GM21723 (cell line): Measurements from ENCODE around the gene MTREX.
A peak's percentile ranks its signal among the peaks of the same experiment; 100 is the strongest.

Experiments
- ATAC-seq: cut with Tn5 transposase; IDR thresholded peaks from one replicate; pipeline ENCODE4 v1.9.1; 2021; ENCODE audit warnings: mild to moderate bottlenecking, moderate library complexity; ENCODE audit not compliant: unreplicated experiment

Gene MTREX

DNA sequence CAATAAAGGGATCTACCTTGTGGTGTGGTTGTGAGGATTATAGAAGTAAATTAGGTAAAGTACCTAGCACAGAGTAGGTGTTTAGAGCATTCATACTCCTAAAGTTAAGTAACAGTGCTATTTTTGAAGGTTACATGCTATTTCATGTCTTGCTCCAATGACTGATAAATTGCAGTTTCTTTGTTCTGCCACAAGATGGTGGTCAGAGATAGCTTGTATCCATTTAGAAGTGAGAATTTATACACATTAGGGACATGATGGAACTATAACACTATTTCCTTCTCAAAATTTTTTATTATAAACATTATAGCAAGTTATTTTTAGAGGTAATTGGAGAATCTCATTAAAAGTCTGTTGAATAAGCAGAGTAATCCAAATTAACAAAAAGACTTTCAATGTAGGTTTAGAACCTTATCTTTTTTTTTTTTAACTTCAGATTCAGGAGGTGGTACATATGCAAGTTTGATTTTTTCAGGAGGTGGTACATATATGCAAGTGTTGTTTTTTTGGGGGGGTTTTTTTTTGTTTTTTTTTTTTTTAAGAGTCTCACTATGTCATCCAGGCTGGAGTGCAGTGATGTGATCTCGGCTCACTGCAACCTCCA lies 17.1 kb downstream of the MTREX start:
- no peak for ATAC-seq

DNA sequence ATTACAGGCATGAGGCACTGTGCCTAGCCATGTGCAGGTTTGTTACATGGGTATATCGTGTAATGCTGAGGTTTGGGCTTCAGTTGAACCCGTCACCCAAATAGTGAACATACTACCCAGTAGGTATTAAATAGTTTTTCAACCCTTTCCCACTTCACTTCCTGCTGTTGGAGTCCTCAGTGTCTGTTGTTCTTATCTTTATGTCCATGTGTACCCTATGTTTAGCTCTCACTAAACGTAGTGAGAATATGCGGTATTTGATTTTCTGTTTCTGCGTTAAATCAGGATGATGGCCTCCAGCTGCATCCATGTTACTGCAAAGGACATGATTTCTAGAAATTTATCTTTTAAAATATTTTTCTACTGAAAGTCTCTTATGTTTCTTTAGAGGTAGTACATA lies 17.8 kb downstream of the MTREX start:
- ATAC-seq = no peak

DNA sequence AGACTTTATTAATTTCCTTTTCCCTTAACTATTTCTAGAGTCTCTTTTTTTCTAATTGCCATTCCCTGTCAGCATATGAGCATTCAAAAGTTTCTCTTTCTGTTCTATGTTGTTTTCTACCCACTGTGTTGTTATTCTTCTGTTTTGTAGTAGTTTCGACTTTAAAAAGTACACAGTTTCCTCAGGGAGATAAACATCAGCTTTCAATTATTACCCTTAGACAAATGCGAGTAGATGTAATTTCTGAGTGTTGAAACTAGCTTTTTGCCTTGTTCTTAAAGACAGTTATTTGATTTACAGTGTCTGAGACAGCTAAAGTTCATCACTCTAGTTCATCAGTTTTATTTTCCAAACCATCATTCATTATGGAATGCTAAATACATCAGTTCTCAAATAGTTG lies 19.5 kb downstream of the MTREX start:
- ATAC-seq = no peak

DNA sequence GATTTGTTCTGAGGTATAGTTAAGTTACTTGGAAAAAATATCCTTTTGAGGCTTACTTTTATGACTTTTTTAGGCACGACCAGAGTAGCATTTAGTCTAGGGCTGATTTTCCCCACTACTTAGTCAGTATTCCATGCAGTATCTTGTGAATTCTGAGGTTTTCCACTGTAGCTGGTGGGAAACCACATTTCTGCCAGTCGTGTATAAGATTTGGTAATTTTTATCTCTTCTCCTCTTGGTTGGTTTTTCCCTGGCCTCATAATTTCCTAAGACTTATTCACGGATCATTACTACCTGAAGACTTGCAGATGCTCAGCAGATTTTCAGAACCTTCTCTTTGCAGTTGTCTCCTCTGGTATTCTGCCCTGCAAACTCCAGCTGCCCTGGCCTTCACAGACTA lies 23.5 kb downstream of the MTREX start:
- no peak for ATAC-seq

DNA sequence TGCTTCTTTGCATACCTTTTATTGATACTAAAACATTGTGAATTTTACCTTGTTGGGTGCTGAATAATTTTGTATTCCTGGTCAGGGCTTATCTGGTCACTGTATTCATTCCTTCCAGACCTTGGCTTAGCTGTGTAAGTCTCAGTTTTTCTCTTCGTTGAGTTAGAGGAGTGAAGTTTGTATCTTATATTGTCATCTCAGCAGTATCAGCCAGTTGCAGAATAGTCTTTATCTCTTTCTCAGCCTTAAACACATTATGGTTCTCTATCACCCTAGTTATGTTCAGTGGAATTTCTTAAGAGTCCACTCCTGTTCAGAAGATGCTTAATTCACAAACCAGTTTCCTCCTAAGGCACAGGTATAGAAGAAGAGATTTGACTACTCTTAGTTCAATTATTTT lies 25.2 kb downstream of the MTREX start:
- ATAC-seq = no peak

DNA sequence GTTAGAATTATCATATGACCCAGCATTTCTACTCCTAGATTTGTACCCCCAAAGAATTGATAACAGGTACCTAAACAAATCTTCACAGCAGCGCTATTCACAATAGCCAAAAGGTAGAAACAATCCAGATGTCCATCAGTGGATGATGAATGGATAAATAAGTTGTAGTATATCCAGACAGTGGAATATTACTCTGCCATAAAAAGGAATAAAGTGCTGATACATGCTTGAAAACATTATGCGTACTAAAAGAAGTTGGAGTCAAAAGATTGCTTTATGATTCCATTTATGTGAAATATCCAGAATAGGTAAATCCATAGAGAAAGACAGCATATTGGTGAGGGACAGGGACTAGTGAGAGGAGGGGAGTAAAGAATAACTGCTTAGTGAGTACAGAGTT lies 26.0 kb downstream of the MTREX start:
- ATAC-seq = no peak

DNA sequence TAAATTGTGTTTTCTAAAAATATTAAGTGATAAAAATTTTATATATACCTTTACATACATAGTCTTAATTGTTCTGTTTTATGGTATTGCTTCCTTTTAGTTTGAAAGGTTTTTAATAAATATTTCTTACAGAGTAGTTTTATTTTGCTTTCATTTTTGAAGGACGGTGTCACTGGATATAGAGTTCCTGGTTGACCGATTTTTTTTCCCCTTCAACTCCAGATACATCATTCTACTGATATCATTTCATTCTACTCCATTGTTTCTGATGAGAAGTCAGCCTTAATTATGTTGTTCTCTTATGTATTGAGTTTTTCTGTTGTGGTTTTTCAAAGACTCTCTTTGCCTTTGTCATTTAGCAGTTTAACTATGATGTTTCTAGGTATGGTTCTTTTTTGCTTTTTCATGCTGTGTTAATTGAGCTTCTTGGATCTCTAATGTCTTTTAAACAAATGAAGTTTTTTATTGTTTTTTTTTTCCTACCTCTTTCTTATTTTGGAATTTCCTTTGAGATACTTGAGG lies 30.4 kb downstream of the MTREX start:
- no peak for ATAC-seq

DNA sequence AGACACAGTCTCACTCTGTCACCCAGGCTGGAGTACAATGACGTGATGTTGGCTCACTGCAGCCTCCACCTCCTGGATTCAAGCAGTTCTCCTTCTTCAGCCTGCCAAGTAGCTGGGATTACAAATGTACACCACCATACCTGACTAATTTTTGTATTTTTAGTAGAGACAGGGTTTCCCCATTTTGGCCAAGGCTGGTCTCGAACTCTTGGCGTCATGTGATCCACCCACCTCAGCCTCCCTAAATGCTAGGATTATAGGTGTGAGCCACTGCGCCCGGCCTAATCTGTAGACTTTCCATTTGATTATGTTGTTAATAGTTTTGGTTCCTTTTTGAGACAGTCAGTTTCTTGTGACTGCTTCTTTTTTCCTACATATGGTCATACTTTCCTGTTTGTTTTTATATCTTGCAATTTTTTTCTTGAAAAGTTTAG lies 31.0 kb downstream of the MTREX start:
- ATAC-seq = peak; percentile 82

DNA sequence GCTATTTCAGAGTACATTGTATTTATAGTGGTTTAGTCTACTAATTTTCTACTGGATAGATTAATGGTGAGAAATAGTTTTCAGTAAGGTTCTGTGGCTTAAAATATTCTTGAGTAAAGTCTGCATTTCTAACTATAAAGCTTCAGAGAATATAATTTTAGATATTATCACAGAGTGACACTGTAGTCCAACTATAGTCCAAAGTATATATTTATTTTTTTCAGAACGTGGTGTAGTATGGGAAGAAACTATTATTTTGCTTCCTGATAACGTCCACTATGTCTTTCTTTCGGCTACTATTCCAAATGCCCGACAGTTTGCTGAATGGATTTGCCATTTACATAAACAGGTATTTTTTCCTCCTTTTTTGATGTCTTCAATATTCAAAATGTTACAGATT lies 35.3 kb downstream of the MTREX start:
- no peak for ATAC-seq

DNA sequence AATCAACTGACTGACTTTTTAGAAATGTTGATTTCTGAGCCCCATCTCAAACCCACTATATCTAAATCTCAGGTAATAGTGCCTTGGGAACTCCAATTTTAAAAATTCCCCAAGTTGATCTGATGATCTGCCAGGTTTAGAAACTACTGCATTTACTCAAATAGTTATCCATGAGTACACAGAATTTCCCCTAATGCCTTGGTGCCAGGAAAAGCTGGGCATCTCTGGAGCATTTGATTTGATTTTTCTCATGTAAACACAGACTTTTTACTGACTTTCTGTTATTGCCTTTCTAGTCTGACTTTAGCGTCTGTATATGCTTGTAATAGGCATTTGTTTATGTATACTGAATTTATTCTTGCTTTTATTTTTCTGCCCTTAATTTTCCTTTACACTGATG lies 35.8 kb downstream of the MTREX start:
- ATAC-seq = no peak

DNA sequence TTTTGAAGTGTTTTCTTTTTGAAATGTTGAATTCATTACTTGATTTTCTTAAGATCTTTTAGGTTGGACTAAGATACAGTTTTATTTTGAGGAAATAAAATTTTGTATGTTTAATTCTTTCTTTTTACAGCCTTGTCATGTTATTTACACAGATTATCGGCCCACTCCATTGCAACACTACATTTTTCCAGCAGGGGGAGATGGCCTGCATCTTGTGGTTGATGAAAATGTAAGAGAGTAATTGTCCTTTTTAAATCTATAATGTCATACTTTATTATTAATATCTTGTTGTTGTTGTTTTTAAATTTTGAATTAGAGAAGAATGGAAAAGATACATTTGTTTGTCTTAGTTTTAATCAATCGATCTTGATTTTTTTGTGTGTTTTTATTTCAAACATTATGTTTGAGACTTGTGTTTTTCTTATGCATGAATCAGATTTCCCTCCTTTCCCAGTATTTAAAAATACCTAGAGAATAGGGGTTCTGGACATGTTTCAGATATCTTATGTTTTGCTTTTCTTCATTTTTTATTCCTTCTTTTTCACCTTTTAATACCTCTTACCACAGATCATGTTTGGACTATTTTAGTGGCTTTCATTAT lies 36.7 kb downstream of the MTREX start:
- ATAC-seq = no peak

DNA sequence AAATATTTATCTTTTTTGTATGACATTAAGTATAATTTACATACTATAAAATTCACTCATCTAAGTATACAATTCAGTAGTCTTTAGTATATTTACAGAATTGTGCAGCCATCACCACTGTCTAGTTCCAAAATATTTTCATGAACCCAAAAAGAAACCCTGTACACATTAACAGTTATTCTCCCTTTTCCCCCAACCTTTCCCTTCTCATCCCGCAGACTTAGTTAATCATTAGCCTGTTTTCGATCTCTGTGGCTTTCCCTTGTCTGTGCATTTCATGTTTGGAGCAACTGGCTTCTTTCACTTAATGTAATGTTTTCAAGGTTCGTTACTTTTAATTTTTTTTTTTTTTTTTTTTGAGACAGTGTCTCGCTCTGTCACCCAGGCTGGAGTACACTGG lies 37.5 kb downstream of the MTREX start:
- no peak for ATAC-seq

DNA sequence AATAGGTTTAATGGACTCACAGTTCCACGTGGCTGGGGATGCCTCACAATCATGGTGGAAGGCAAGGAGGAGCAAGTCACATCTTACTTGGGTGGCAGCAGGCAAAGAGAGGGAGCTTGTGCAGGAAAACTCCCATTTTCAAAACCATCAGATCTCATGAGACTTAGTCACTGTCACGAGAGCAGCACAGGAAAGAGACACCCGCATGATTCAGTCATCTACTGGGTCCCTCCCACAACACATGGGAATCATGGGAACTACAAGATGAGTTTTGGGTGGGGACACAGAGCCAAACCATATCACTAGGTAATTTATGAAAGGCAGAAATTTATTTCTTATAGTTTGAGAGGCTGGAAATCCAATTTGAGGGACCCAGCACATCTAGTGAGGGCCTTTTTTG lies 40.0 kb downstream of the MTREX start:
- ATAC-seq = no peak

DNA sequence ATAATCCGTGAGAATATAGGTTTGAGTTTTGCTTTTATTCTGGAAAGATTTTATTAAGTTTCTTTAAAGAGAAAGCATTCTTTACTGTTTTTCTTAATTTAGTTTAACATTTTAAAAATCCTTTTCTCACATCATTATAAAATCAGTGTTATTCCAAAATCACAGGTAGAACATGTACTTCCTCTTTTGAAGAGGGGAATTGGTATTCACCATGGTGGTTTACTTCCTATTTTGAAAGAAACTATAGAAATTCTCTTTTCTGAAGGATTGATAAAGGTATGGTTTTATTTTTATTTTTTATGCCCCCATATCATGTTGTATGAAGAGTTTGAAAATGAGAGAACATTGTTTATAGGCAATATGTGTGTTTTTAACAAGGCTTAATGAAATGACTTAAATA lies 43.0 kb downstream of the MTREX start:
- ATAC-seq = no peak

DNA sequence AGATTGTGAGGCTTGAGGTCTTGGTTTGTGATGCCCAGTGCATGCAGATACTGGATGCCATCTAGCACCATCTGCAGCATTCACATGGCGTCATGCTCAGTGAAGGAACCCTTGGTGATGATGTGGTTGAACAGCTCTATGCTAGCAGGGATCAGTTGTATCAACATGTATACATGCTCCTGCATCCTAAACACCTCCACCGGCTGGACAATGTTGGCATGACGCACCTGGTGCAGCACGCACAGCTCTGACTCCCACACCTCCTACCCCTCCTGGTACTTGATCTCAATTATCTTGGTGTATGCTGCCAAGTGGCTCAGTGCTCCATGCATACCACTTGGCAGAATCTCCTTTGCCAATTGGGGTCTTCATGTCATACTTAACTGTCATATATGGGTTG lies 49.1 kb downstream of the MTREX start:
- ATAC-seq = no peak

DNA sequence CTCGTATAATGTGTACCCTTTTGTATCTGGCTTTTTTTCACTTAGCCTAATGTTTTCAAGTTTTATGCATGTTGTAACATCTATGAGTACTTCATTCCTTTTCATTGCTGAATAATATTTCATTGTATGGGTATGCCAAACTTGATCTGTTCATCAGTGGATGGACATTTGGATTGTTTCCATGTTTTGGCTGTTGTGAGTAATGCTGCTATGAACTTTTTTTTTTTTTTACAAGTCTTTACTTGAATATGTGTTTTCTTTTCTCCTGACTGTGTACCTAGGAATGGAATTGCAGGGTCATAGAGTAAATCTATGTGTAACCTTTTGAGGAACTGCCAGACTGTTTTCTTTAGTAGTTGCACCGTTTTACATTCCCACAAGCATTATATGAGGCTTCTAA lies 52.4 kb downstream of the MTREX start:
- no peak for ATAC-seq

DNA sequence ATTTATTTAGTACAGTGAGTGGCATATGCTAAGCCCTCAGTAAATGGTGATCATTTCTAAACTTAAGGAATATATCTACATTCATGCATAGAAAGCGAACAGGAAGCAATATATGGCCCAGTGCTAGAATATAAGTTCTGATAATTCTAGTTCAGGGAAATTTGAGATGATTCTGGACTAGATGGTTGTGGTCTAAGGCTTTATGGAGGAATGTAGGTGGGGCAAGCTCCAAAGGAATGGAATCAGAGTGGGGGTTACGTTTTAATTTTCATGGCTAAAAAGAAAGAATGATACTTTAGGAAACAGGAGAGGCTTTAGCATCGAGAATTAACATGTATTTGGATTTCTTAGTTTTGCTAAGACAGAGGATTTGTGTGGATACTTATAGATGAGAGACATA lies 56.1 kb downstream of the MTREX start:
- ATAC-seq = no peak

DNA sequence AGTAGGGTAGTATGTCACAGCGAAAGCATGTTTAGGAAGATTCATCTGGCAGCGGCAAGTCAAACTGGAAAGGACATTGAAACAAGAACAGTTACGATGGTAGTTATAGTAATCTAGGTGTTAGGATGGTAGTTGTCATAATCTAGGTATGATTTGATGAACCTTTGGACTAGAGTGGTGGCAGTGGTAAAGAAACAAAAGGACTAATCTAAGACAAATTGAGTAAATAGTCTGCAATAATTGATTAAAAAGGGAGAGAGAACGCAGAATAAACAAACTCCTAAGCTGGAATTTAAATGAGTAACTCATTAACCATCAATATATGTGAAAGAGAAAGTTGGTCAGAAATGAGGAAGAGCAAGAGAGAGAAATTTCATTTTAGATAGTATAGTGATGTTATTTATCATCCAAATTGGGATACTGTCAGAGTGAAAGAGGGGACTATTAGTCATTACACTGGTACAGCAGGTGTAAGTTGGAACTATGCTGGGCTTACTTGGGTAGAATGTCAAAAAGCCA lies 56.8 kb downstream of the MTREX start:
- peak; percentile 97 for ATAC-seq

DNA sequence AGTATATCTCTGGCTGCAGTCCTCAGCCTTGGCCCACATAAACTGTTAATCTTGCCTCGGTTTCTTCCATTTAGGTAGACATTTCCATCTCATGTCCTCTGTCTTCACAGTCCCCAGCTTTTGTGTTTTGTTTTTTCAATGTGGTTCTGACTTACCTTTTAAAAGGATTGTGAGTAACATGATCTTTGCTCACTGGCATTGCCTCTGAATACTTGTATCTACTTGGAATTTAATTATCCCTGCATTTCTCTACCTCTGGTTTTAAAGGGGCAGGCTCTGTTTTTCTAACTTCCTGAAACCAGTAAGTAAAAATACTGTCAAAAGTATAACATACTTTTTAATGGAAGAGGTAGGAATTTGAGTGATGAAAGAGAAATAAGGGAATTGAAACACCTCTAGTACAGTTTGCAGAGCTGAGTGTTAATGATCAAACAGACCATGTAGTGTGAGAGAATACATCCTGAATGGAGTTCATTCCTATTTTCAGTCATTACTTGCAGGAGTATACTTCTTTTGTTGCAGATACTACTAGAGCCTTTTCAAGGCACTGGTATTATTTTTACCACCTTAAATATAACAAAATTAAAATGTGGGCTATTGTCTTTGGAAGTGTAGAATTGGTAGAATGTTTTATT lies 62.6 kb downstream of the MTREX start:
- no peak for ATAC-seq

DNA sequence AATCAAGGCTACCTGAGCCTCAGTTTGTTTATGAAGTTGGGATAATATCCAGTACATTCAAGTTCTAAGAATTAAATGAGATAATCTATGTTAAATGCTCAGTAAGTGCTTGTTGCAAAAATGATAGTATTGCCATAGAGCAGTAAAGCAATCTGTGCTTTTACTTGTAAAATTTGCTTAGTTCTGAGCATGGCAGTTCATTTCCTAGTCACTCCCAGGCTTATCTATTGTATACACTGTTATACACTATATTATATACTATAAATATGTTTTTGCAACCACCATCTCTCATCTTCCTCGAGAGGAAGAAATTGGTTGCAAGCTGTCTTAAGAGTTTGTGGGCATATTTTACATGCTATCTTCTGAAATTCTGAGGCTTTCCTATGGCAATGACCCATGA lies 63.4 kb downstream of the MTREX start:
- ATAC-seq = no peak

DNA sequence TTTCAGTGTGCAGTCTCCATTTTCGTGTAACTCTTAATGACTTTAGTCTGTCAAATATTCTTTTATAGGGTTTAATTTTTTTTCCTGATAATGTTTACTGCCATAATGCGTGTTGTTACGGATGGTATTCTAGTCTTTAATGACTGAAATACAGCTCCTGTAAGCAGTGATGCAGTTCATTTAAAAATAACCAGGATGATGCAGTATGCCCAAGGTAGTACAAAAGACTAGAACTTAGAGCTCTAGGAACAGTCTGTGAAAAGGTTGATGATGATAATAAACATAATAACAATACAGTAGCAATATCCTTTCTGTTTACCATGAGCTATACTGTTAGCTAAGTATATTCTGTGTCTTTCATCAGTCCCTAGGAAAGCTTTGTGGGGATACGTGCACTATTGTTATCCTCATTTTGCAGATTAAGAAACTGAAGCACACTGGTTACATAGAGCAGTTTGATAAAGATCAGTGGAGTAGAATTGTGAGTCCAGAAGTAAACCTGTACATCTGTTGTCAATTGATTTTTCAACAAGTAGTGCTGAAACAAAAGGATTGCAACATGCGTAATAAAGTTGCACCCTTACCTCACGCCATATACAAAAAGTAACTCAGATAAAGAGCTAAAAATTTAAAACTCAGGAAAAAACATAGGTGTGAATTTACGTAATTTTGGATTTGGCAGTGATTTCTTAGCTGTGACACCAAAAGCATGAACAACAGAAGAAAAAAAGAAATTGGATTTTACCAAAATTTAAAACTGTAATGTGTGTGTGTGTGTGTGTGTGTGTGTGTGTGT lies 64.5 kb downstream of the MTREX start:
- ATAC-seq = no peak
